Left renal cortex interstitium (tissue), 4 donors: ENCODE data around the gene ITGA8. TPM values are rescaled to one million over a fixed set of nuclear protein-coding genes. Genes with fewer than 3 reads are reported as not detected.
"Not testable (repeated sequence)": the region's sequence is repeated elsewhere in the genome, so short reads cannot be mapped to it uniquely, and the experiment has no call there.

Experiments used
- DNase-seq, 4 donors: peaks; one replicate each; pipeline ENCODE4 v3.0.0-alpha.2; 2013; ENCODE audit warnings: low read depth in 4 of 4, low spot score in 2 of 4, missing footprints in 1 of 4
- polyA plus RNA-seq, 4 donors: library from polyadenylated mRNA; unstranded; fragments of 120-200 nt; gene quantifications; one replicate each; pipeline ENCODE4 v1.2.1, GENCODE V29; 2013; ENCODE audit not compliant: insufficient read length in 4 of 4

ITGA8 gene
- polyA plus RNA-seq, 4 donors = 43.6 to 48.5 (median 47.8) TPM

- DNase-seq = no peak
Measured at GRCh38 chr10:15516256-15517085, 203.3 kb downstream of the ITGA8 start.

GRCh38 chr10:15515202-15515601, 204.5 kb downstream of the ITGA8 start:
- no peak for DNase-seq

GRCh38 chr10:15510963-15511362, 208.8 kb downstream of the ITGA8 start:
- DNase-seq = no peak

- no peak for DNase-seq
Measured at GRCh38 chr10:15505329-15505728, 214.4 kb downstream of the ITGA8 start.

- peak in 2 of 4 donors; percentile 53 to 67 for DNase-seq
Measured at GRCh38 chr10:15504101-15504840, 215.5 kb downstream of the ITGA8 start.

- no peak for DNase-seq
Measured at GRCh38 chr10:15494850-15495506, 224.7 kb downstream of the ITGA8 start.

GRCh38 chr10:15491856-15492642, 227.7 kb downstream of the ITGA8 start:
- no peak for DNase-seq

- DNase-seq = no peak
Measured at GRCh38 chr10:15489431-15489830, 230.3 kb downstream of the ITGA8 start.

- DNase-seq = no peak
Measured at GRCh38 chr10:15487376-15487775, 232.3 kb downstream of the ITGA8 start.

GRCh38 chr10:15486404-15486803, 233.3 kb downstream of the ITGA8 start:
- DNase-seq = no peak

GRCh38 chr10:15485684-15486316, 233.9 kb downstream of the ITGA8 start:
- DNase-seq = no peak

GRCh38 chr10:15485027-15485426, 234.7 kb downstream of the ITGA8 start:
- no peak for DNase-seq

GRCh38 chr10:15484128-15484527, 235.6 kb downstream of the ITGA8 start:
- no peak for DNase-seq

- no peak for DNase-seq
Measured at GRCh38 chr10:15483215-15484075, 236.3 kb downstream of the ITGA8 start.

- no peak for DNase-seq
Measured at GRCh38 chr10:15482156-15482555, 237.6 kb downstream of the ITGA8 start.

- DNase-seq = no peak
Measured at GRCh38 chr10:15478950-15479349, 240.8 kb downstream of the ITGA8 start.

GRCh38 chr10:15478429-15478828, 241.3 kb downstream of the ITGA8 start:
- DNase-seq = no peak

- no peak for DNase-seq
Measured at GRCh38 chr10:15476337-15476736, 243.4 kb downstream of the ITGA8 start.

GRCh38 chr10:15475439-15475838, 244.3 kb downstream of the ITGA8 start:
- DNase-seq = not testable (repeated sequence)
